NOMO-1 treated with DMSO at 0.1 percent for 48 hours (cell line): ENCODE results near the gene ATG12.
"Not testable (repeated sequence)": the region's sequence is repeated elsewhere in the genome, so short reads cannot be mapped to it uniquely, and the experiment has no call there.

ENCODE experiments used
- DNase-seq: peaks from one replicate; lab custom pipeline; 2025; ENCODE audit not compliant: unreplicated experiment; lab: John Stamatoyannopoulos, UW

The ATG12 gene

GRCh38 chr5:115841382-115842088 lies at the start of gene ATG12, which contains the start of gene AP3S1:
ATG12 (minus strand) TSS chr5:115841565; CDS start chr5:115841552, 13 bp downstream.
AP3S1 (plus strand) TSS chr5:115841935; CDS start chr5:115842038, 103 bp downstream.
- DNase-seq = peak; percentile 94

GRCh38 chr5:115888027-115888426 lies 46.7 kb upstream of the ATG12 start:
- DNase-seq = peak; percentile 42

- not testable (repeated sequence) for DNase-seq
These were observed 43.8 kb upstream of the ATG12 start for GRCh38 chr5:115885208-115885607.

- no peak for DNase-seq
These were observed 43.3 kb upstream of the ATG12 start for GRCh38 chr5:115884704-115885103.

- not testable (repeated sequence) for DNase-seq
These were observed 41.1 kb upstream of the ATG12 start for GRCh38 chr5:115882434-115882833.

GRCh38 chr5:115877342-115877741 lies 36.0 kb upstream of the ATG12 start:
- not testable (repeated sequence) for DNase-seq

- no peak for DNase-seq
These were observed 34.1 kb upstream of the ATG12 start for GRCh38 chr5:115875447-115875846.

GRCh38 chr5:115873392-115873791 lies 32.0 kb upstream of the ATG12 start:
- DNase-seq = no peak

GRCh38 chr5:115872447-115872846 lies 31.1 kb upstream of the ATG12 start:
- no peak for DNase-seq

- DNase-seq = no peak
These were observed 28.0 kb upstream of the ATG12 start for GRCh38 chr5:115869256-115869795.

GRCh38 chr5:115859378-115859777 lies 18.0 kb upstream of the ATG12 start:
- DNase-seq = no peak

GRCh38 chr5:115858396-115858795 lies 17.0 kb upstream of the ATG12 start:
- no peak for DNase-seq

GRCh38 chr5:115857626-115858349 lies 16.4 kb upstream of the ATG12 start:
- no peak for DNase-seq

GRCh38 chr5:115857057-115857479 lies 15.7 kb upstream of the ATG12 start:
- no peak for DNase-seq

GRCh38 chr5:115855959-115856358 lies 14.6 kb upstream of the ATG12 start:
- peak; percentile 70 for DNase-seq

GRCh38 chr5:115854139-115854538 lies 12.8 kb upstream of the ATG12 start:
- DNase-seq = no peak

- no peak for DNase-seq
These were observed 9.5 kb upstream of the ATG12 start for GRCh38 chr5:115850744-115851416.

- DNase-seq = no peak
These were observed 8.0 kb upstream of the ATG12 start for GRCh38 chr5:115849258-115849798.

GRCh38 chr5:115847290-115847689 lies 5.9 kb upstream of the ATG12 start:
- no peak for DNase-seq

GRCh38 chr5:115844321-115844817 lies 3.0 kb upstream of the ATG12 start:
- DNase-seq = no peak
